GM13977 (cell line): Measurements from ENCODE around the gene RARB.

ENCODE experiments used
- DNase-seq: peaks from one replicate; pipeline ENCODE4 v3.0.0; 2012; ENCODE audit warnings: low spot score
- CTCF ChIP-seq: IDR thresholded peaks from 2 replicates; pipeline ENCODE4 v1.5.1; 2012; ENCODE audit warnings: mild to moderate bottlenecking, control low read depth; ENCODE audit not compliant: insufficient read depth; ENCODE audit errors: extremely low read depth, missing control alignments
- in situ Hi-C: fragments of 300-500 bp; cut with MboI; formaldehyde crosslinking; loops from one replicate; pipeline ENCODE4 v1.12.0; 2022; ENCODE audit warnings: low sequenced_read_pairs, low pct_unique_long_range_greater_than_20kb, mixed read lengths, inconsistent platforms; ENCODE audit not compliant: unreplicated experiment

RARB gene

DNA sequence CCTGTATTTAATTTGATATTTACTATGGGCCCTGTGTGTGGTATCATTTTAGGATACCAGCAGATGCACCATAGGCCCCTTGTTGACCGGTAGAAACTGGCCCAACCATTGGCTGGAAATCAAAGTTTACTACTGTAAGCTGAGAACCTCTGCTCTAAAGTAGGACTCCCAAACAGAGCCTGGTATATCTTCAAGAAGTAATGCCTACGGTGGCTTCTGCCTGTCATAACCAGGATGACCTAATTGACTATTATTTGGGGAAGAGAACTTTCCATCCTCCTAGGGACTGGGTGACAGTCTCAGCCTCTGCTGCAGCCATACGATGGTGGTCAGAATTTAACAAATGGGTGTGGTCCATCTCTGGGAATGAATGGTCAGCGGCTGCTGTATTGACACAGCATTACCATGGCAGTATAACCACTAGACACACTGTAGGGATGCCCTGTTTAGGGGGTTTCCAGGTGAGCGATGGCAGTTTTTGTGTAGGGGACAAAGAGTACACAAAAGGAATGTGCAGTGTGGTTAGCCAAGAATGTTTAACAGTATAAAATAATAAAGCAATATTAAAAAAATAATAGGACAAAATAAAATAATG, 37.3 kb downstream of the RARB start:
- DNase-seq: no peak
- in situ Hi-C loops: no loop called here
- TF ChIP-seq CTCF: no peak

DNA sequence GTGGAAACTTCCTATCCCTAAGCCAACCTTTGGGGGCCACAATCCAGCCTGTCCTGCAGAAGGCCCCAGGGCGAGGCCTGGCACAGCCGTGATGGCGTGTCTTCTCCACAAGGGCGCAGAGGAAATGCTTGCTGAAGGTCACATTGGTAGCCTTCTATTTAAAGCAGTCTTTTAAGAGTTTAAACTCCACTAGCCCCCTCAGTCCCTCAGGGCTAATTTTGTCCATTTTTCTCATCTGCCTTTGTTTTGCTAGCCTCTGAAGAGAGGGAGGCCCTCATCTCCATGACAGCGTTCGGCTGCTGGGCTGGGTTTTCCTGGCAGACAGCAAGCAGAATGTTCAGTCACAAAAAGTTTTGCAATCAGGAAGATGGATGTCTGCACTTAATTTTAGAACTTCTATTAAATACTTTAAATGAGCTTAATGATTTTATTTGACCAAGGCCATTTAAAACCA, 40.8 kb downstream of the RARB start:
- DNase-seq: no peak
- in situ Hi-C loops: no loop called here
- no peak for TF ChIP-seq CTCF

DNA sequence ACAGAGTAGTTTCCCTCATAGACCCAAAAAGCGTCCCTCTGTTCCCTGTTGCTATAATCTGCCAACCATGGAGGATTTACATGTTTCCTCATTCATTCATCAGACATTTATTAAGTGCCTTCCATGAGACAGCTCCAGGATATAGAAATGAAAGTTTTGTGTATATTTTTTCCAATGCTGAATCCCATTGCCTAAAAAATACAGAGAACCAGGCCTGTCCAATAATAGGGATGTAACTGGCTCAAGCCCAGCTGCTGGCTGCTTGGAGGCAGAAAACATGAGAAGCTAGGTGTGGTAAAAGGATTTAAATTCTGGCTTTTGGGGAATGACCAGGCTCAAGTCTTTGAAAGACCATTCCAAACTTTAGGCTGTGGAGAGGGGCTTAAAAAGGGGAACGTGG, 41.5 kb downstream of the RARB start:
- in situ Hi-C loops: no loop called here

GRCh38 chr3:25471081-25471768, 43.2 kb downstream of the RARB start:
- TF ChIP-seq CTCF: no peak
- DNase-seq: no peak
- in situ Hi-C loops: no loop called here

More for the DNA sequence above, 41.5 kb downstream of the RARB start:
- no peak for TF ChIP-seq CTCF
- DNase-seq: no peak

- no peak for DNase-seq
- in situ Hi-C loops: no loop called here
- TF ChIP-seq CTCF: no peak
These were observed 44.1 kb downstream of the RARB start for GRCh38 chr3:25472153-25472552.

GRCh38 chr3:25472731-25473130, 44.7 kb downstream of the RARB start:
- DNase-seq: no peak
- TF ChIP-seq CTCF: no peak
- in situ Hi-C loops: no loop called here
